K562 (cell line): ENCODE measurements around the gene AARSD1. TPM values are rescaled to one million over a fixed set of nuclear protein-coding genes. Genes with fewer than 3 reads are reported as not detected.
A peak's percentile ranks its signal among the peaks of the same experiment; 100 is the strongest.

ENCODE experiments used
- E2F8 ChIP-seq: fragments of 450-650 bp; IDR thresholded peaks from 2 replicates; pipeline ENCODE4 v1.7.1; 2018; ENCODE audit warnings: mild to moderate bottlenecking, low read depth; ENCODE audit not compliant: partially characterized antibody
- ELK3 ChIP-seq: fragments of 450-650 bp; formaldehyde crosslinking; IDR thresholded peaks from 2 replicates; pipeline ENCODE4 v1.4.0; 2020; ENCODE audit warnings: mild to moderate bottlenecking
- ETV5 ChIP-seq: sonication (generic); formaldehyde crosslinking; IDR thresholded peaks from 2 replicates; pipeline ENCODE4 v1.4.0; 2020; ENCODE audit warnings: low read depth, mild to moderate bottlenecking, missing genetic modification reagents
- MEF2D ChIP-seq: conservative IDR thresholded peaks from 2 replicates; pipeline ENCODE4 v1.6.1; 2016; ENCODE audit warnings: low read depth, missing genetic modification characterization, missing compliant biosample characterization
- NCOA1 ChIP-seq: fragments of 450-650 bp; IDR thresholded peaks from 2 replicates; pipeline ENCODE4 v1.6.1; 2016; ENCODE audit warnings: low read depth
- NKRF ChIP-seq: fragments of 450-650 bp; IDR thresholded peaks from 2 replicates; pipeline ENCODE4 v1.6.1; 2016; ENCODE audit warnings: borderline replicate concordance
- PHTF2 ChIP-seq: fragments of 250-450 bp; sonication (Bioruptor Pico); IDR thresholded peaks from 2 replicates; pipeline ENCODE4 v1.5.0; 2021; ENCODE audit warnings: mild to moderate bottlenecking
- PML ChIP-seq: IDR thresholded peaks from 2 replicates; pipeline ENCODE4 v1.6.1; 2012; ENCODE audit warnings: low read length, inconsistent platforms
- POU5F1 ChIP-seq: fragments of 150-350 bp; IDR thresholded peaks from 2 replicates; pipeline ENCODE4 v1.6.1; 2014; ENCODE audit warnings: borderline replicate concordance, low read length, low read depth, mild to moderate bottlenecking; ENCODE audit not compliant: partially characterized antibody
- RBM22 ChIP-seq: fragments of 200-400 bp; formaldehyde crosslinking; IDR thresholded peaks from 2 replicates; pipeline ENCODE4 v1.6.1; 2018; ENCODE audit warnings: low read length, low read depth; ENCODE audit not compliant: poor library complexity, severe bottlenecking
- TARDBP ChIP-seq: fragments of 450-650 bp; IDR thresholded peaks from 2 replicates; pipeline ENCODE4 v1.6.1; 2016
- TEAD4 ChIP-seq, 2 experiments: sonication (generic) in 1 of 2; formaldehyde crosslinking in 1 of 2; IDR thresholded peaks; 2 replicates each; pipeline versions ENCODE4 v1.6.1 to v1.8.0; 2012 to 2022; ENCODE audit warnings: borderline replicate concordance in 1 of 2, inconsistent platforms in 1 of 2, low read length in 1 of 2, mild to moderate bottlenecking in 1 of 2, missing genetic modification reagents in 1 of 2
- ZNF589 ChIP-seq: fragments of 200-800 bp; sonication (Bioruptor generic); IDR thresholded peaks from 2 replicates; pipeline ENCODE4 v1.6.1; 2016; ENCODE audit warnings: low read depth, missing genetic modification characterization, missing compliant biosample characterization
- ZNF609 ChIP-seq: sonication (generic); formaldehyde crosslinking; IDR thresholded peaks from 2 replicates; pipeline ENCODE4 v1.8.1; 2023; ENCODE audit warnings: missing genetic modification reagents, mild to moderate bottlenecking, borderline replicate concordance
- polyA plus RNA-seq, 8 experiments: library from polyadenylated mRNA; depleted of rRNA in 4 of 8; stranded (reverse) in 5 of 8; unstranded in 3 of 8; fragments of >200 nt; fragmentation: Nextera tagmentation in 2 of 8; fragmentation: Illumina TruSeq in 1 of 8; extraction: Ambion mirVana in 2 of 8; extraction: Trizol in 1 of 8; gene quantifications; 2 replicates each; pipeline versions ENCODE4 v1.2.1 to v1.2.3, GENCODE V29; 2011 to 2014; ENCODE audit warnings: inconsistent platforms in 1 of 8, missing spikeins in 1 of 8
- total RNA-seq, 7 experiments: library from RNA; depleted of rRNA in 6 of 7; stranded (reverse); fragments of >200 nt in 6 of 7; fragmentation: Illumina TruSeq in 2 of 7; extraction: Trizol in 2 of 7; gene quantifications; 2 replicates each; pipeline versions ENCODE4 v1.2.1 to v1.2.3, GENCODE V29; 2011 to 2021; ENCODE audit warnings: low replicate concordance in 1 of 7

Gene AARSD1
- total and polyA plus RNA-seq, 9 of the 15 experiments (the other 6 are each of a cell fraction or from before 2014, with no cell fraction given): 51.7 to 98.5 (median 68.6) TPM

- TF ChIP-seq E2F8 (peak; percentile 98), RBM22 (peak; percentile 73), ETV5 (peak; percentile 92), ZNF609 (0 out of 2 replicates have a peak, but pooled peaks have one; percentile 35), PML (peak; percentile 82), TEAD4 (IDR thresholded peaks at IDR 0.05; ENCODE audit: low read length) (peak; percentile 77), TEAD4 (CRISPR knock-in tag; IDR thresholded peaks at IDR 0.05; ENCODE audit: borderline replicate concordance) (no peak), MEF2D (peak; percentile 27; the same call in 1 of the 2 replicates), NKRF (peak; percentile 89), ZNF589 (CRISPR knock-in tag) (peak; percentile 43; the same call in 1 of the 2 replicates), NCOA1 (peak; percentile 76; the same call in 1 of the 2 replicates), POU5F1 (peak; percentile 69), PHTF2 (no peak), TARDBP (peak; percentile 56; the same call in 1 of the 2 replicates), ELK3 (CRISPR knock-in tag) (no peak)
These were observed 34.0 kb upstream of the AARSD1 start, which contains the start of gene RPL27 (continued) for GRCh38 chr17:42997984-42998938.
